C4-2B (cell line): ENCODE data around the gene CHN2.

ENCODE experiments used
- CTCF ChIP-seq: fragments of 450-650 bp; conservative IDR thresholded peaks from 2 replicates; pipeline ENCODE4 v1.5.1; 2017; ENCODE audit warnings: mild to moderate bottlenecking
- ZFX ChIP-seq: fragments of 450-650 bp; IDR thresholded peaks from 2 replicates; pipeline ENCODE4 v1.6.1; 2017

GRCh38 chr7:29396563-29396962 lies 202.0 kb downstream of the CHN2 start:
- TF ChIP-seq CTCF (no peak), ZFX (no peak)
